Panc1 (cell line): ENCODE measurements around the gene C22orf42.
"Not testable (repeated sequence)": the region's sequence is repeated elsewhere in the genome, so short reads cannot be mapped to it uniquely, and the experiment has no call there.

ENCODE experiments used
- POLR2AphosphoS5 ChIP-seq: IDR thresholded peaks from 2 replicates; pipeline ENCODE4 v1.6.1; 2012; ENCODE audit warnings: mild to moderate bottlenecking, low read depth, low read length, moderate library complexity
- SIN3A ChIP-seq: IDR thresholded peaks from 2 replicates; pipeline ENCODE4 v1.6.1; 2012; ENCODE audit warnings: low read depth, mild to moderate bottlenecking, low read length, moderate library complexity, borderline replicate concordance; ENCODE audit not compliant: insufficient read depth
- TF ChIP-seq, protein P1 (sequence below): fragments of 450-650 bp; IDR thresholded peaks from 2 replicates; pipeline ENCODE4 v1.5.1; 2017; ENCODE audit warnings: mild to moderate bottlenecking
- TF ChIP-seq, protein P2 (sequence below), 2 experiments: IDR thresholded peaks; 2 replicates each; pipeline ENCODE4 v1.6.1; 2011 to 2012; ENCODE audit warnings: low read depth in 2 of 2, control low read depth in 1 of 2, low read length in 1 of 2, mild to moderate bottlenecking in 1 of 2, moderate library complexity in 1 of 2; ENCODE audit not compliant: insufficient read depth in 1 of 2

DNA sequence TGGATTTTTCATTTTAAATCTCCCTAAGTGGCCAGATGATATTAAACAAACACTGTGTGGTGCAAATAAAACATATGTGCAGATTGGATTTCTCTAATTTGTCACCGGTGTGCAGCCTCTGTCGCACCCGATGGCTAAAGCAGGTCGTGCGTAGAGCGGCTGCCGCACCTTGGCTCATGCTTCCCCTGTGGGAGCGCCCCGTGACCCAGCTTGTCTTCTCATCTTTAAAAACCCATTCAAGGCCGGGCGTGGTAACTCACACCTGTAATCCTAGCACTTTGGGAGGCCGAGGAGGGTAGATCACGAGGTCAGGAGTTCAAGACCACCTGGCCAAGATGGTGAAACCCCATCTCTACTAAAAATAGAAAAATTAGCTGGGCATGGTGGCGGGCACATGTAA lies 24.3 kb downstream of the C22orf42 start:
- TF ChIP-seq, protein P1, sequence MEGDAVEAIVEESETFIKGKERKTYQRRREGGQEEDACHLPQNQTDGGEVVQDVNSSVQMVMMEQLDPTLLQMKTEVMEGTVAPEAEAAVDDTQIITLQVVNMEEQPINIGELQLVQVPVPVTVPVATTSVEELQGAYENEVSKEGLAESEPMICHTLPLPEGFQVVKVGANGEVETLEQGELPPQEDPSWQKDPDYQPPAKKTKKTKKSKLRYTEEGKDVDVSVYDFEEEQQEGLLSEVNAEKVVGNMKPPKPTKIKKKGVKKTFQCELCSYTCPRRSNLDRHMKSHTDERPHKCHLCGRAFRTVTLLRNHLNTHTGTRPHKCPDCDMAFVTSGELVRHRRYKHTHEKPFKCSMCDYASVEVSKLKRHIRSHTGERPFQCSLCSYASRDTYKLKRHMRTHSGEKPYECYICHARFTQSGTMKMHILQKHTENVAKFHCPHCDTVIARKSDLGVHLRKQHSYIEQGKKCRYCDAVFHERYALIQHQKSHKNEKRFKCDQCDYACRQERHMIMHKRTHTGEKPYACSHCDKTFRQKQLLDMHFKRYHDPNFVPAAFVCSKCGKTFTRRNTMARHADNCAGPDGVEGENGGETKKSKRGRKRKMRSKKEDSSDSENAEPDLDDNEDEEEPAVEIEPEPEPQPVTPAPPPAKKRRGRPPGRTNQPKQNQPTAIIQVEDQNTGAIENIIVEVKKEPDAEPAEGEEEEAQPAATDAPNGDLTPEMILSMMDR = not testable (repeated sequence)
- TF ChIP-seq, protein P2, sequence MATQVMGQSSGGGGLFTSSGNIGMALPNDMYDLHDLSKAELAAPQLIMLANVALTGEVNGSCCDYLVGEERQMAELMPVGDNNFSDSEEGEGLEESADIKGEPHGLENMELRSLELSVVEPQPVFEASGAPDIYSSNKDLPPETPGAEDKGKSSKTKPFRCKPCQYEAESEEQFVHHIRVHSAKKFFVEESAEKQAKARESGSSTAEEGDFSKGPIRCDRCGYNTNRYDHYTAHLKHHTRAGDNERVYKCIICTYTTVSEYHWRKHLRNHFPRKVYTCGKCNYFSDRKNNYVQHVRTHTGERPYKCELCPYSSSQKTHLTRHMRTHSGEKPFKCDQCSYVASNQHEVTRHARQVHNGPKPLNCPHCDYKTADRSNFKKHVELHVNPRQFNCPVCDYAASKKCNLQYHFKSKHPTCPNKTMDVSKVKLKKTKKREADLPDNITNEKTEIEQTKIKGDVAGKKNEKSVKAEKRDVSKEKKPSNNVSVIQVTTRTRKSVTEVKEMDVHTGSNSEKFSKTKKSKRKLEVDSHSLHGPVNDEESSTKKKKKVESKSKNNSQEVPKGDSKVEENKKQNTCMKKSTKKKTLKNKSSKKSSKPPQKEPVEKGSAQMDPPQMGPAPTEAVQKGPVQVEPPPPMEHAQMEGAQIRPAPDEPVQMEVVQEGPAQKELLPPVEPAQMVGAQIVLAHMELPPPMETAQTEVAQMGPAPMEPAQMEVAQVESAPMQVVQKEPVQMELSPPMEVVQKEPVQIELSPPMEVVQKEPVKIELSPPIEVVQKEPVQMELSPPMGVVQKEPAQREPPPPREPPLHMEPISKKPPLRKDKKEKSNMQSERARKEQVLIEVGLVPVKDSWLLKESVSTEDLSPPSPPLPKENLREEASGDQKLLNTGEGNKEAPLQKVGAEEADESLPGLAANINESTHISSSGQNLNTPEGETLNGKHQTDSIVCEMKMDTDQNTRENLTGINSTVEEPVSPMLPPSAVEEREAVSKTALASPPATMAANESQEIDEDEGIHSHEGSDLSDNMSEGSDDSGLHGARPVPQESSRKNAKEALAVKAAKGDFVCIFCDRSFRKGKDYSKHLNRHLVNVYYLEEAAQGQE (IDR thresholded peaks at IDR 0.05; ENCODE audit: insufficient read depth in 1 of 2, low read depth in 2 of 2, low read length in 1 of 2) = not testable (repeated sequence)
- not testable (repeated sequence) for TF ChIP-seq SIN3A, POLR2AphosphoS5
